Activated CD4-positive, alpha-beta T cell treated with anti-CD3 and anti-CD28 coated beads for 48 hours (primary cell): ENCODE measurements around the gene TTLL9.

Experiments used
- DNase-seq: peaks from one replicate; pipeline ENCODE4 v3.0.0-alpha.2; 2020

The TTLL9 gene

DNA sequence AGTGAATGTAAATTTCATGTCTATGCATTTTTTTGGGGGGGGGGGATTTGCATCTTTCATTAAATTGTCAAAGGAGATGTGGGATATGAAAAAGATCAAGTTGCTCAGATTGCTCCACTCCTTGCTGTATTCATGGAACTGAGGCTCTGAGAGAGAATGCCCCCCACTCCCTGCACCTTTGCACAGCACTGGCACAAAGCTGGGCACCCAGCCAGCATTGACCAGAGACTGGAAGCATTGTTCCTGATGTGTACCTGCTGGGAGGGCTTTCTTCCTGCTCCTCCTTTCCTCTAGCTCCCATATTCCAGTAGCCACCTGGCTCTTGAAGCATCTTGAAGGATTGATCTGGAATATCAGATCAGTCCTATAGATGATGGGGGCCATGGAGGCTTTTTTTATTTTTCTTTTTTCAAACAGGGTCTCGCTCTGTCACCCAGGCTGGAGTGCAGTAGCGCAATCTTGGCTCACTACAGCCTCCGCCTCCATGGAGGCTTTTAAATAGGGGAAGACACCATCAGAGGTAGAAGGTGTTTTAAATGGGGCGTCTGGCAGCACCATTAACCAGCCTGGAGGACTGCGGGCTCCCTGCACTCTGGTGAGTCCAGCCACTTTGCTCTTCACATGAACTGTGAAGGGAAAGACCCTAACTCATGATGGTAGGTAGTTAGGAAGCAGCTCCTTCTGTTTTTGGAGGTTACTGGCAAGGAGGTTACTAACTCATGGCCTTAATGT, 11.0 kb upstream of the TTLL9 start:
- DNase-seq = no peak

DNA sequence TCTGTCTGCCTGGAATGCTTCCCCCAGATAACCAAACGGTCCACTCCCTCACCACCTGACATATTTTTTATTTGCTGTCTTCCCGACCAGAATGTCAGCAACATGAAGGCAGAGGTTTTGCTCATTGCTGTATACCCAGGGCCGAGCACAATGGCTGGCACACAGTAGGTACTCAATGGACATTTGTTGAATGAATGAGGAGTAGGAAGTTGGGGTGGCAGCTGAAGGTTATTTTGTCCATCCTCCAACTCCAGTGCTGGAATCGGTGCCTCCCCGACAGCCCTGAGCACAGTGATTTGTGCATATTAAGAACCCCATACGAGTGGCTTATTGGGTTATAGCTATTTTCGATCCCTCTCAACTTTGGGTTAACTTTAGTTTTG, 10.4 kb upstream of the TTLL9 start:
- no peak for DNase-seq

DNA sequence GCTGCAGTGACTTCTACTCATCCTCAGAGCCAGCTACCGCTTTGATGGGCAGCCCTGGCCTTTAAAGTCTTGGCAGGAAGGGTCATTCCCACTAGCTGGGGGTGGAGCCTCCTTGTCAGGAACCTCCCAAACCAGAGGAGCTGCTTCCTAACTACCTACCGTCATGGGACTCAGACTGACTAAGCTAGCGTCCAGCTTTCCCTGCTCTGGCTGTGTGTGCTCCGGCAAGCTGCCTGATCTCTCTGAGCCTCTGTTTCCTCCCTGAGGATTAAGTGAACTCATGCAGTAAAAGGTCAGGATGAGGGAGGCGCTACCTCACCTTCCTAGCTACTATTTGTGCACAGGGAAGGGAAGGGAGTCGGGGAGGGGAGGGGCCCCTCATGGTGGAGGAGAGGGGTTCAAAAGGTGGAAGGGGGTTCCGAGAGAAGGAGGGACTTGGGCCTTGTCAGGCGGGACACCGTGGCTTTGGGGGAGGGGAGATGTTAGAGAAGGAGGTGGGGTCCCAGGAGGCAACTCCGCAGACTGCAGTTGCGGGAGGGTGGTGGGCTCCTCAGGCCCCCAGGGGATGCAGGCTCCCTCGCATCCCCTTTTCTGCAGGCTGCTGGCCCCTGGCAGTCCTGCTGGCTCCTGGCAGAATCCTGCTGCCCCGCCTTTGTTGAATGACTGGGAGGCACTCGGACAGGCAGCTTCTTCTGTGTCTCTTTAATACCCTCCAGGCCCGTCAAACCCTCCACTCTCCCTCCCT, 9.9 kb upstream of the TTLL9 start:
- DNase-seq = no peak

DNA sequence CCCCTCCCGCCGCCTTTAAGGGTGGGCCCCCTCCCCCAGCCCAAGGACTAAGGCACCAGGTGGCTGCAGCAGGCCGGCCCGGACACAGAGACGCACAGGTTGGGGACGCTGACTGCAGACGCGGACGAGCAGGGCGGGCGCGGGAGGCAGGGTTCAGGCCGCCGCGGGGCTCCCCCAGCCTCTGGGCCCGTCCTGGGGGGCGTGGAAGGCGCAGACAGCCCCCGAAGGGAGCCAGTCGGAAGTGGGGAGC, 9.4 kb upstream of the TTLL9 start:
- DNase-seq = no peak

DNA sequence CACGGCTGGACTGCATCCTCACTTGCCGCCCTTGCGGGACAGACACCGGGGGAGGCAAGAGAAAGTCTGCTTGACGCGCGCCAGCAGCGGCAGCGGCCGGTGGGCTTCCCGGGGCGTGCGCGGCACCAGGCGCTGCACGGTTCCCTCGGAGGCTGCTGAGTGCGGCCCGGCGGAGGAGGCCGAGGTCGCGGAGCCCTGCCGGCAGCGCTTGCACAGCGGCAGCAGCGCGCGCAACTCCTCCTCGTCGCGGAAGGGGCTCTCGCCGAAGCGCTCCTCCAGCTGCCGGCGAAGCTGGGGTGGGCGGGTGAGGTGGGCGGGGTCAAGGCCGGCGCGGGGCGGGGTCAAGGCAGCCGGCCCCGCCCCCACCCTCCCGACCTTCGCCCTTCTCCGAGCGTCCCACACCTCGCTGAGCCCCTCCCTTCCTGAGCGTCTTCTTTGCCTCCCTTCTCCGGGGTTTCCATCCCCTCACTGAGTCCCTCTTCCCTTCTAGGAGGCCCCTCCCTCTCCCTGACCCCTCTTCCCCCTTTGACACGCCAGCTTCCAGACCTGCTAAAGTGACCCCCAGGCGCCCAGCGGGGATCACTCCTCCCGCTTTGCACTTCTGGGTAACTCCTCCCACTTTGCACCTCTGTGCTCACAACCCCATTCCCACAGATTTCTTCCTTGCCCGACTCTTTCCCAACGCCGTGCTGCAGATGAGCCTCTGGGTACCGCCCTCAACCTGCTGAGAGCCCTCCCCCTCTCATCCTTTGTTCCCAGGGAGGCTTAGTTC, 8.9 kb upstream of the TTLL9 start:
- DNase-seq = peak; percentile 75

DNA sequence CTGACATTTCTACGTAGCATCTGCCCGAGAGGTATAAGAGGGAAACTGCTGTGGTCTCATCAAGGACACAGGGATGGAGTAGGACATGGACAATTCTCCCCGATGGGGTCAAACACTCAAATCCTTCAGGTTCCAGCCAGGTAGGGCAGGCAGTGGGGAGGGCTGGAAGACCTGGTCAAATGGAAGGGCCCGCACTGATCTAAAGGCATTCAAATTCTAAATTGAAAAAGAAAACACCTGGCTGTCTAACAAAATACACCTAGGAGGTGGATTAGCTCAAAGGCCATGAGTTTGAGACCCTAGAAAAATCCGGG, 8.3 kb upstream of the TTLL9 start:
- DNase-seq = no peak

DNA sequence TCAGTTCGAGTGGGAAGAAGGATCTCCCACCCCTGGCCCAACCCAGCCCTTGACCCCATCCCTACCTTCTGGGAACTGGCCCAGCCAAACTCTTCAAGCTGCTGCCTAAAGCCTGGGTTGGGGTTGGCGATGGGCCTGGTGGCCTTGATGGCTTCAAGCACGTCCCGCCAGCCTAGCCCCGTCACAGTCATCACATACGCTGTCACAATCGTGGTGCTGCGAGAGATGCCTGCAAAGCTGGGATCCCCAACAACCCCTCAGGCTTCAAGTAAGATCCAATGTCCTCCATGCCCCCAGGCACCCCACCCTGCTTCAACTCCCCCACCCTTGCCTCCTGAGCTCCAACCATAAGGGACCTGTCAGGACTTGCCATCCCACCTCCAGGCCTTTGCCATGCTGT, 7.9 kb upstream of the TTLL9 start:
- no peak for DNase-seq

DNA sequence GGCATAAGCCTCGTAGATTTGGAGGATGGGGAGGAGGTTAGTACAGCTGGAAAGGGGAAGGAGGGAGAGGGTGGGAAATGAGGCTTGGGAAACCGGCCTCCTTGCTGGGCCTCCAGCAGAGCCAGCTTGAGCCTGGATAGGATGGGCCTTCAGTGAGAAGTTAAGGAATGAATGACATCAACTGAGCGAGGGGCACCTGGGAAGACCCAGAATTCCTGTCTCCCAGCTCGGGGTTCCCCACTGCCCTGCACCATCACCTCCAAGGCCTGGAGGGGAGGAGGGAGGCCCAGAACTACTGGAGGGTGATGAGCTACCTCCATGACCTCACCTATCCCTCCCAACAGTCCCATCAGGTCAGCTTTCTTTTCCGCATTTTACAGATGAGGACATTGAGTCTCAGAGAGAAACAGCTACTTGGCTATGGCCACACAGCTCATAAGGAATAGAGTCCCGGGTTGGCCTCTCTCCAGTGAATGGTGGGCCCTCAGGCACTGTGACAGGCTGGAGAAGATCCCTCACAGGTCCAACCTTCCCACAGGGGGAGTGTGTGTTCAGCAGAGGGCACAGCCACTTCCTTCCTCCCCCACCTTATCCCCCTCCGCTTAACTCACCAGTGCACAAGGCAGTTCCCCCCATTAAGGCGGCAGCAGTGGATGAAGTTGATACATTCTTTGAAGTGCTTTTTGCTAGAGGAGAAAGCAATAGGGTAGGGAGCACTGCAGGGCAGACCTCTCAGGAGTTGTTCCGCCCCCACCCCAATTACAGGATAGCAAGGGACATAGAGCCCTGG, 6.9 kb upstream of the TTLL9 start:
- DNase-seq = no peak

DNA sequence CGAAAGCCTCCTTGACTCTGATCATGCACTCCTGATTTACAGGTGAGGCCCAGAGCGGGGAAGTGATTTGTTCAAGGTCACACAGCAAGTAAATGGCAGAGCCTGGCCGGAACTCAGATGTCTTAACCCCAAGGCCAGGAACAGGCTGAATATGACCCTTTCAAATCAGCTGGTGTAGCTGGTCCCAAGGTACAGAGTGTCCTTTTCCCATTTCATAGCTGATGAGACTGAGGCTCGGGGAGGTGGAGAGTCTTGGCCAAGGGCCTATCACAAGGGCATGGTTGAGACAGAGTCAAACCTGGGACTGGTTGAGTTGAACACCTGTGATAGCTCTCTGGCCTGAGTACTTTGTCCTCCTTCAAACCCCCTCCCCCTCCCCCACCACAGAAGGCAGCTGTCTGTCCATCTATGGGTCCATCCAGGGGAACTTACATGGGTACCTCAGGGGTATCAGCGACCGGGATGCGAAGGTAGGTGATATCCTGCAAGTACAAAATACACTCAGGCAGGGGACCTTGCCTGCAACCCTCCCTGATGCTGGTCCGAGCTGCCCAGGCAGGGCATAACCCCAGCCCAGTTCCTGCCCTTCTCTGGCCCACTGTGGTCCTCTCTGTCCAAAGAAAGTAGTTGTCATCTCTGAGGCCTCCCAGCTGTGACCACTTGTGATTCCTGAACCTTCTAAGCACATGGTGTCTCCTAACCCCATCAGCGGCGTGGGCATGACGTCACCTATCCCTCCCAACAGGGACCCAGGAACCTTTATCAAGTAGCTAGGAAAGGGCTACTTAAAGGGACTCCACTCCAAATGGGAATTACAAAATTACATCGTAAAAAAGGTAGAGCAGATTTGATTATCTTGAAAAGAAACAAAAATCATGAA, 5.7 kb upstream of the TTLL9 start:
- DNase-seq = no peak

DNA sequence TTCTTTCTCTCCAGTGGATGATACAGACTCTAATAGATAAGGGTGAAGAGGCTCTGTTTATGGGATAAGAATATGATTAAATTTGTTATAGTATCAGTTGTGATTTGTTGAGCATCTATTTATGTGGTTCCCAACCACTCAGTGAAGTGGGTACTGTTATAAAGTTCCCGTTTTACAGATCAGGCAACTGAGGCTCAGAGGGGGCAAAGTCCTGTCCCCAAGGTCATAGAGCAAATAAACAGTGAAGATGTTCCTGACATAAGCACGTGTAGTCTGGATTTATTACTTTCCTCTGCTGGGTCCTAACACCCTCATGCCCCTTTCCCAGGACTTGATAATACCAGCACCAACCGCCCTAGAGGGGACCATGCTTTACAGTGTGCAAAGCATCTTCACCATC, 4.2 kb upstream of the TTLL9 start:
- DNase-seq = no peak

DNA sequence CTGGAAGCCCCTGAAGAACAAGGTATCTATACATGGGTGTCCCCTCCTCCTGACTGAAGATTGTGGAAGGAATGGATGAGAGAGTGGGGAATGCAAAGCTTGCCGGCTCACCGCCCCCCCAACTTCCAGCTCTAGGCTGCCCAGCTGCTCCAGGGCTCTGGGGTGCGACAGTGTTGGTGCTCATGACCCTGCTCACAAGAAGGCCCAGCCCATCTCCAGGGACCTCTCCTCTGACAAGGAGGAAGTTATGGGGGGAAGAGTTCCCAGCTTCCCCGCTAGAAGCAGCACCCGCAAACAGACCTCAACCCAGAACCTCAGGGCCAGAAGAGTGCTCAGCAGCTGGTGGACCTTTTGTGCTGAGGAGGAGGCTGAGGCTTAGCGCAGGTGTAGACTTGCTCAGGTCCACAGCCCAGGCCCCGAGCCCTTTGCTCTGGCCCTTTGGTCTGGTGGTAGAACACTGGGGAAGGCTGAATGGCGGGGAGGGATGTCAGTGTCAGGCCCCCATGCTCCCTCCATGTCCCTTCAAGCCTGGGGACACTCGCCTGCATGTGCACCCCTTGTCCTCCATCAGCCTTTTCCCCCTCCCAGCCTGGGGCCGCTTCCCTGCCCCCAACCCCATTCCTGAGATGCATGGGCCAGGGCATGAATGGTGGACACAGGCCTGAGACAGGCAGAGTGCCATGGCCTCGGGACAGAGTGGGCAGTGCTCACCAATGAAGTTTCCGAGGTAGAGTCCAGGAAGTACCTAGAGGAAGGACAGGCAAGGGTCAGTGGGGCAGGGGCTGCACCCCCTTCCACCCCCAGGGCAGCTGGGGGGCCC, 1.4 kb upstream of the TTLL9 start:
- no peak for DNase-seq

DNA sequence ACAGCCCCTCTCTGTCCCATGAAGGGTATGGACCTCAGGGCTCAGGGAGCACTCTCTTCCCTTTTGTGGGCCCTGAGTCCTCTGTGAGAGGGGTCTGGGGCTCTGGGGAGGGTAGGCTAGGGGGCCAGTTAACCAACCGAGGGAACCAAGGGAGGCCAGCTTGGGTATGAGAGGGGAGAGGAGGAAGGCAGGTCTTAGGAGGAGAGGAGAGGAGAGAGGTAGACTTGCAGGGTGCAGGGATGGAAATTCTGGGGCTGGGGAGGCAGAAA, 827 bp upstream of the TTLL9 start:
- no peak for DNase-seq

DNA sequence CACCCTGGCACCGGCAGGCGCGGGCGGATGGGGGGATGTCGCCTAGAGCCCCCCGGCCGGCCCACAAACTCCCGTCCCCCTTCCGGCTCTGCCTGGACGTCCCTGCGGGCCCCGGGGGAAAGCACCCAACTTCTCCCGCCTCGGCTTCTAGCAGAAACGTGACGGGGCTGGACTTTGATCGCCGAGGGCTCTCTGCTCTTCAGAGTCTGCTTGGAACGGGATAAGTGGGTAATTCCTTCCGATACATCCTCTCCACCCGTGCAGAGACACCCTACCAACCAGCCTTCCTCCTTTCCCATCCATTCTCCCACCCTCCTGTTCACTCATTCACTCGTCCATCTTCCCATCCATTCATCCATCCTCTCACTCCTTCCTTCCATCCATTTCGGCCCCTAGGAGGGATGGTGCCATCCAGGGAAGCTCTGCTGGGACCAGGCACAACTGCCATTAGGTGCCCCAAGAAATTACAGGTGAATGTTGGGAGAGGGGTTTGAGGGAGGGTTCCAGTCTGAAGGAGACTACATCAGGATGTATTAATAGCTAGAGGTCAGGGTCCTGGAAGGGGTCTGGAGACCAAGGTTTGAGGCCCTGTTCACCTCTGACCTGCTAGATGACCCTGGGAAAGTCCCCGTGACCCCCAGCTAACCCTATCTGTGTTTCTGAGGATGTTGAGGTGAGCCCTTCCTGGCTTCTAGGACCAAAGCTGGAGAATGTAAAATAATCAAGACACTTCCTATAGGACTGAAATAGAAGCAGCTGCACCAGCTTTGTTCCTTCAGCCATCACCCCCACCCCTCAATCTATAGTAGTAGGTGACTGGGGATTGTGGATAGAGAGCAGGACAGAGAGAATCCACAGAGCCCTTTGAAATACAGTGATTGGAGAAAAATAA, 538 bp downstream of the TTLL9 start:
- DNase-seq = no peak

DNA sequence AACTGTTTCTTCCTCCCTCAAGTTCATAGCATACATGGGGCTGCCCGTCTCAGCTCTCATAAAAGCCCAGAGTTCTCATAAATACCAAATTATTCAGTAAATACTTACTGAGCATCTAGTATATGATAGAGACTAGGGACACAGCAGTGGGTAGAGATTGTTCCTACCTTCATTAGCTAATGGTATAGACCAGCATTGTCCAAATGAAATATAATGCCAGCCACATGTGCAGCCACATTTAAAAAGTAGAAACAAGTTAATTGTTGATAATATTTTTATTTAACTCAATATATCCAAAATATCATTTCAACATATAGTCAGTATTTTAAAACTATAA, 1.2 kb downstream of the TTLL9 start:
- DNase-seq = no peak

DNA sequence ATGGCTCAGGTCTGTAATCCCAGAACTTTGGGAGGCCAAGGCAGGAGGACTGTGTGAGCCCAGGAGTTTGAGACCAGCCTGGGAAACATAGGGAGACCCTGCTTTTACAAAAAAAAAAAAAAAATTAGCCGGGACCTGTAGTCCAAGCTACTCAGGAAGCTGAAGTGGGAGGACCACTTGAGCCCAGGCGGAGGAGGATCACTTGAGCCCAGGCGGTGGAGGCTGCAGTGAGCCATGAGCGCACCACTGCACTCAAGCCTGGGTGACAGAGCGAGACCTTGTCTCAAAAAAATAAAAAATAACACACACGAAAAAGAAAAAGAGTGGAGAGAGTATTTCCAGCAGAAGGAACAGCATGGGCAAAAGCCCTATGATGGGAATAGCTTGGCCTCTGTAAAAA, 2.0 kb downstream of the TTLL9 start:
- DNase-seq = no peak

DNA sequence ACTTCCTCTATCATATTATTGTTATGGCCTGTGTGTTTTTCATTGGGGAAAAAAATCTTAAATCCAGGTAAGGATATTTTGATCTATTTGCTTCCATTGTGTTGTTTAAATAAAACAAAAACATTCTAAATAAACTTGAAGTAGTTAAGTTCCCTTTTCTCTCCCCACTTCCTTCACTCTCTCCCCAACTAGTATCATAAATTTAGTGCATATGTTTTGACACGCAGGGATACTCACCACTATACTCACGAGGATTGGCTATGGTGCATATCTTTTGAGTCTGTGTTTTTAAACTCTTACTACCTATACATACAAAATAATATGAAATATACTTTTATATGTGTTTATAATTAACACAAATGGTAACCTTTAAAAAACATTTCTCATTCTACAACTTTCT, 5.2 kb downstream of the TTLL9 start:
- no peak for DNase-seq

DNA sequence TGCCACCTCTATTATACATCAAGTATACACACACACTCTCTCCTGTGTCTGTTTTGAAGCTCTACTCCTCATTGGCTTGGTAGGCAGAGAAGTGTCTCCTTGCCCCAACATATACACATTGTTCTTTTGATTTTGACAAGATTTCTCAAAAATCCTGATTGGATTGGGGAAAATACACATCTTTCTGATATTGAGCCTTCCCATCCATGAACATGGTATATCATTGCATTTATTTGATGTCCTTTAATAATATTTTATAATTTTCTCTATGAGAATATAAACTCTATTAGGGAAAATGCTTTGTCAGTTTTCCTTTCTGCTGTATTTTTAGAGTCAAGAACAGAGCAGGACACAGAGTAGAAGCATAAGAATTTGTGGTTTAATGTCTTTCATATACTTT, 7.2 kb downstream of the TTLL9 start:
- no peak for DNase-seq

DNA sequence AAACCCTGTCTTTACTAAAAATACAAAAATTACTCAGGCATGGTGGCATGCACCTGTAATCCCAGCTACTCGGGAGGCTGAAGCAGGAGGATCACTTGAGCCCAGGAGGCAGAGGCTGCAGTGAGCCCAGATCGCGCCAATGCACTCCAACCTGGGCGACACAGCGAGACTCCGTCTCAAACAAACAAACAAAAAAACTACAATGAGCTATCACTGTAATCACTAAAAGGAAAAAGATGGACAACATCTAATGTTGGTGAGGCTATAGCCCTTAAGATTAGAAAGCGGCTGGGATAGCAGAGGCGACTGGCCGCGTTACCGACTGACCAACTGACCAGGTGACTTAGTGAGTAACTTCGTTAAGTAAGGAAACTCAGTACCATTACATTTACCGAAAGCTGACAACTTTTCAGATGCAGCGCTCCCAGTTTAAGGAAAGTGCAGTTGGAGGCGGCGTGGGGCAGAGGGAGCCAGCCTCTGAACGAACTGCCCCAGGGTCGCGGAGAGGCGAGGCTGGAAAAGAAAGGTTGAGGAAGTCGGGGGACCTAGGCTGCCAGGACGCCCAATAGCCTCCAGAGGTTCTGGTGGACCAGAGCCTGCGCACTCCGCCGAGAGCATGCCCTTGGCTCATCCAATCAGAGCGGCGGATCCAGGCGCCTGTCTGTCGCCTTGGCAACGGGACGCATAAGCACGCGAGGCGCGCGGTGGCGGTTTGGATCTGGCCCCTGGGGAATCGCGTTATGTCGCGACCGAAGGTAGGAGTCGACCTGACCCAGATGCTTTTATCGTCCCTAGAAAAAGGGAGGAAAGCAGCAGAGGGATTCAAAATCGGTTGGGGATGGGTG, 8.9 kb downstream of the TTLL9 start:
- peak; percentile 90 for DNase-seq

DNA sequence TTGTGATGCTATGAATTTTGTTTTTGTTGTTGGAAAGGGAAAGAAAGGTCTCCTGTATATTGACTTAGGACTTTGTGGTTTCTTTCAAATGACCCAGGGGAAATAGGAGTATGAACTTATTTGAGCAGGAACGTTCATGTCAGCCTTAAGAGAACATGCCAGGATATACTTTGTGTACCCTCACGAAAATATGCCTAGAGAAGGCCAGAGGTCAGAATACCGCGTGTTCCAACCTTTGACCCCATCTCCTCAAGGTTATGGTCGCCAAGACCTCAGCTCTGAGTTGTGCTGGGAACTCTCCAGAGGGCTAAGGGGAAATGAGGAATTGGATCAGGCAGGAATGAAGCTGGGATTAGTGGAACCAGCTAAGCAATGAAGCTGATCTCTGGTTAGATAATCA, 11.5 kb downstream of the TTLL9 start:
- DNase-seq = no peak

DNA sequence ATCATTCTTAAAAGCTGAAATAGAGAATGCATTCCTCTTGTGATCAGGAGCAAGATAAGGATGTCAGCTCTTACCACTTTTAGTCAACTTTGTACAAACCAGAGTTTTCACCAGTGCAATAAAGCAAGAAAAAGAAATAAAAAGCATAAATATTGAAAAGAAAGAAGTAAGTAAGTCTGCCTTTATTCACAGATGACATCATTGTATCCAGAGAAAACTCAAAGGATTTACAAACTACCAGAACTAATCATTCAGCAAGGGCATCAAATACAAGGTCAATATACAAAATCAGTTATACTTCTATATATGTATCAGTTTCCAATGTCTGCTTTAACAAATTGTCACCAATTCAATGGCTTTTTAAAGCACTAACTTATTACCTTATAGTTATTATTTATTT, 13.4 kb downstream of the TTLL9 start:
- no peak for DNase-seq
